Right lobe of liver (tissue), 6 donors: Measurements from ENCODE around the gene DDR2. TPM values are rescaled to one million over a fixed set of nuclear protein-coding genes. Genes with fewer than 3 reads are reported as not detected.

Source experiments
- ATAC-seq, 4 donors: fragments of 200-7000 bp; cut with Tn5 transposase; one replicate each; pipeline ENCODE4 v1.9.1; 2020; ENCODE audit warnings: mild to moderate bottlenecking in 4 of 4, moderate library complexity in 4 of 4
- DNase-seq, 3 donors: peaks; one replicate each; pipeline ENCODE4 v3.0.0-alpha.2; 2020
- H3K27ac ChIP-seq, 3 donors: fragments of 200-600 bp; one replicate each; pipeline ENCODE4 v1.8.0; 2022
- H3K27me3 ChIP-seq, 2 donors: fragments of 200-600 bp; one replicate each; pipeline ENCODE4 v1.8.0; 2022
- H3K36me3 ChIP-seq, 4 donors: fragments of 200-600 bp; sonication (generic) in 1 of 4; one replicate each; pipeline versions ENCODE4 v1.5.1 to v1.8.0; 2017 to 2022; ENCODE audit warnings: control low read depth in 1 of 4
- H3K4me1 ChIP-seq, 4 donors: fragments of 200-600 bp; sonication (generic) in 1 of 4; one replicate each; pipeline versions ENCODE4 v1.5.1 to v1.8.0; 2017 to 2022; ENCODE audit warnings: control low read depth in 1 of 4
- H3K4me3 ChIP-seq, 3 donors: fragments of 200-600 bp; one replicate each; pipeline ENCODE4 v1.8.0; 2022
- H3K9me3 ChIP-seq, 4 donors: fragments of 200-600 bp; sonication (generic) in 1 of 4; one replicate each; pipeline versions ENCODE4 v1.5.1 to v1.8.0; 2017 to 2022; ENCODE audit warnings: control low read depth in 1 of 4
- CTCF ChIP-seq, 4 donors: fragments of 200-600 bp in 3 of 4; fragments of 450-650 bp in 1 of 4; IDR thresholded peaks; one replicate each; pipeline versions ENCODE4 v1.5.1 to v1.8.0; 2016 to 2022; ENCODE audit warnings: antibody characterized with exemption in 4 of 4, mild to moderate bottlenecking in 2 of 4
- POLR2A ChIP-seq: fragments of 450-650 bp; IDR thresholded peaks from one replicate; pipeline ENCODE4 v1.6.1; 2017; ENCODE audit warnings: antibody characterized with exemption, mild to moderate bottlenecking
- WGBS: methylation state at CpG from one replicate; pipeline ENCODE4 v1.1.6; 2018; ENCODE audit warnings: low coverage, low lambda C conversion rate; ENCODE audit not compliant: insufficient coverage; ENCODE audit errors: missing lambda C conversion rate; 5-methylcytosine and 5-hydroxymethylcytosine counted together
- intact Hi-C, 2 donors: fragments of 100-400 bp; cut with DNase I; formaldehyde crosslinking; loops; one replicate each; pipeline versions ENCODE4 v1.11.2 to v1.14.1; 2022
- total RNA-seq, 6 experiments: library from RNA; depleted of rRNA in 2 of 6; stranded (reverse); fragments of >200 nt in 2 of 6; fragmentation: NEBNext Ultra II Directional in 3 of 6; extraction: Animal tissue kit (Norgen Biotek cat#: 25700) in 3 of 6; gene quantifications; one replicate each; pipeline versions ENCODE4 v1.1.0 to v1.2.4, GENCODE V29; 2016 to 2023
- donor health status: DM: no; HTN: yes; CAD: no.
- donor health status: DM: no; HTN: no; CAD: no.
- donor health status: DM: no; HTN: no; CAD: no.
- donor health status: DM: no; HTN: yes; CAD: no.
- donor health status: DM: no; HTN: yes; CAD: no.

Gene DDR2
- total RNA-seq, 6 experiments from 2014 or later: 2.7 to 4.7 (median 3.1) TPM

- ATAC-seq (no peak), DNase-seq (no peak)
- H3K36me3 ChIP-seq: peaks cover 0 to 2% (median 0%) of the 10 kb centered on the region in 4 donors
- no peak overlapping the region for H3K4me3 ChIP-seq
- TF ChIP-seq POLR2A (no peak), CTCF (IDR thresholded peaks at IDR 0.05) (no peak)
- intact Hi-C loops: no loop called here
- no peaks in the 10 kb centered on the region for H3K27me3 ChIP-seq
- H3K9me3 ChIP-seq: peaks cover 0 to 10% (median 3%) of the 10 kb centered on the region in 4 donors
- no peak overlapping the region for H3K27ac ChIP-seq
- H3K4me1 ChIP-seq: peaks cover 0 to 14% (median 4%) of the 10 kb centered on the region in 4 donors
- WGBS: 100% methylated on average over 1 of the region's 1 CpG
Observed at GRCh38 chr1:162617513-162617912, 14.8 kb upstream of the DDR2 start.

GRCh38 chr1:162619076-162619475 lies 13.2 kb upstream of the DDR2 start:
- no peak for DNase-seq
- Histone ChIP-seq H3K36me3 (peaks cover 0 to 2% (median 0%) of the 10 kb centered on the region in 4 donors), H3K27ac (no peak overlapping the region), H3K4me1 (no peaks in the 10 kb centered on the region), H3K4me3 (no peak overlapping the region), H3K9me3 (peaks cover 0 to 10% (median 3%) of the 10 kb centered on the region in 4 donors), H3K27me3 (no peaks in the 10 kb centered on the region)
- ATAC-seq: no peak
- intact Hi-C loops: no loop called here
- no peak for TF ChIP-seq POLR2A
- no peak for TF ChIP-seq CTCF (IDR thresholded peaks at IDR 0.05)
- WGBS: 89% methylated on average over 3 of the region's 3 CpGs

GRCh38 chr1:162621256-162621655 lies 11.0 kb upstream of the DDR2 start:
- Histone ChIP-seq H3K4me1 (no peaks in the 10 kb centered on the region), H3K27ac (no peak overlapping the region), H3K9me3 (peaks cover 0 to 10% (median 3%) of the 10 kb centered on the region in 4 donors), H3K4me3 (no peak overlapping the region), H3K36me3 (peaks cover 0 to 2% (median 0%) of the 10 kb centered on the region in 4 donors), H3K27me3 (no peaks in the 10 kb centered on the region)
- intact Hi-C loops: no loop called here
- DNase-seq: no peak
- TF ChIP-seq CTCF (IDR thresholded peaks at IDR 0.05): no peak
- no peak for TF ChIP-seq POLR2A
- no peak for ATAC-seq

GRCh38 chr1:162625679-162626078 lies 6.6 kb upstream of the DDR2 start:
- H3K9me3 ChIP-seq: no peaks in the 10 kb centered on the region
- no peaks in the 10 kb centered on the region for H3K27me3 ChIP-seq
- no peak overlapping the region for H3K27ac ChIP-seq
- WGBS: 71% methylated on average over 2 of the region's 2 CpGs
- H3K4me3 ChIP-seq: no peak overlapping the region
- no peaks in the 10 kb centered on the region for H3K4me1 ChIP-seq
- H3K36me3 ChIP-seq: no peaks in the 10 kb centered on the region
- TF ChIP-seq CTCF (IDR thresholded peaks at IDR 0.05) (no peak), POLR2A (no peak)
- intact Hi-C loops: no loop called here
- DNase-seq (no peak), ATAC-seq (no peak)

GRCh38 chr1:162626094-162626493 lies 6.2 kb upstream of the DDR2 start:
- no peak overlapping the region for H3K27ac ChIP-seq
- H3K9me3 ChIP-seq: no peaks in the 10 kb centered on the region
- H3K4me3 ChIP-seq: no peak overlapping the region
- WGBS: 55% methylated on average over 2 of the region's 2 CpGs
- no peak for DNase-seq
- ATAC-seq: peak in 1 of 4 donors; percentile 26
- TF ChIP-seq POLR2A (no peak), CTCF (IDR thresholded peaks at IDR 0.05) (no peak)
- intact Hi-C loops: no loop called here
- no peaks in the 10 kb centered on the region for H3K4me1 ChIP-seq
- H3K36me3 ChIP-seq: no peaks in the 10 kb centered on the region
- no peaks in the 10 kb centered on the region for H3K27me3 ChIP-seq
